ENCODE data around the gene DVL3.

DNA sequence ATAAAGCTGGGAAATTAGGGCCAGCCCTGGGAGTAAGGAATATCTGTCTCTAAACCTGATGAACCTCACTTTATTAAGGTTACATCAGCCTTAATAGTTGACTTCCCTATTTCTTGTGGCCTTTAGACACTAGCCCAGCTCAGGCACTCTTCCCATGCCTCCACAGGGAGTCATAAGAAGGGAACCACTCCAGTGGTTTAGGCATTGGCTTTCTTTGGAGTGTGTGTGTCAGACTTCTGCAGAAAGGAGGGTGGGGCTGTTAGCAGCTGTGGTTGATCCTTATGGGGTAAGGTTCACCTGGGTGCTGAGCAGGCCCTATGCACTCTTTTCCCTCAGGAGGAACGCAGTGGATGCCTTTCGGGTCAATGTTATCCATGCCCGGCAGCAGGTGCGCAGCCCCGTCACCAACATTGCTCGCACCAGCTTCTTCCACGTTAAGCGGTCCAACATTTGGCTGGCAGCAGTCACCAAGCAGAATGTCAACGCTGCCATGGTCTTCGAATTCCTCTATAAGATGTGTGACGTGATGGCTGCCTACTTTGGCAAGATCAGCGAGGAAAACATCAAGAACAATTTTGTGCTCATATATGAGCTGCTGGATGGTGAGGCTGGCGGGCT is 23.5 kb downstream of the DVL3 start:
- TF ChIP-seq POLR2A (IDR thresholded peaks at IDR 0.05): no peak
- TF ChIP-seq, protein P1, sequence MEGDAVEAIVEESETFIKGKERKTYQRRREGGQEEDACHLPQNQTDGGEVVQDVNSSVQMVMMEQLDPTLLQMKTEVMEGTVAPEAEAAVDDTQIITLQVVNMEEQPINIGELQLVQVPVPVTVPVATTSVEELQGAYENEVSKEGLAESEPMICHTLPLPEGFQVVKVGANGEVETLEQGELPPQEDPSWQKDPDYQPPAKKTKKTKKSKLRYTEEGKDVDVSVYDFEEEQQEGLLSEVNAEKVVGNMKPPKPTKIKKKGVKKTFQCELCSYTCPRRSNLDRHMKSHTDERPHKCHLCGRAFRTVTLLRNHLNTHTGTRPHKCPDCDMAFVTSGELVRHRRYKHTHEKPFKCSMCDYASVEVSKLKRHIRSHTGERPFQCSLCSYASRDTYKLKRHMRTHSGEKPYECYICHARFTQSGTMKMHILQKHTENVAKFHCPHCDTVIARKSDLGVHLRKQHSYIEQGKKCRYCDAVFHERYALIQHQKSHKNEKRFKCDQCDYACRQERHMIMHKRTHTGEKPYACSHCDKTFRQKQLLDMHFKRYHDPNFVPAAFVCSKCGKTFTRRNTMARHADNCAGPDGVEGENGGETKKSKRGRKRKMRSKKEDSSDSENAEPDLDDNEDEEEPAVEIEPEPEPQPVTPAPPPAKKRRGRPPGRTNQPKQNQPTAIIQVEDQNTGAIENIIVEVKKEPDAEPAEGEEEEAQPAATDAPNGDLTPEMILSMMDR (IDR thresholded peaks at IDR 0.05): no peak

Measured in testis (tissue), 2 donors.